ENCODE results near the gene DIP2B.
"Not testable (repeated sequence)": the region's sequence is repeated elsewhere in the genome, so short reads cannot be mapped to it uniquely, and the experiment has no call there.

DIP2B gene

DNA sequence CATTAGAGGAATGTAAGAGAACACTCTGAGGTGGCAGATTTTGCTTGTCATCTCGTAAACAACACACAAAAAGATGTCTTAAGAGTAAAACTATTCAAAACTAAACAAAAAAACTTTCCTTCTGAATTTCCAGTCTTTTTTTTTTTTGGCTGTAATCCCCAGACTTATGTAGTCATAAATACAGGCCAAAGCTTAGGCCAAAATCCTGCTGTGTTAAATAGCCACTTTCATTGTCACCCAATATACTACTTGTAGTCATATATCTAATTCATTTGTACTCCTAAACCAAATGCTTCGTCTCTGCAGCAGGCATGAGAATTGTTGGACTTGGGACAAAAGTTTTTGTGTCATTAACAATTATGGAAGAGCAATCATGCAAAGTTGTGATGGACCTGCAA is 155.6 kb downstream of the DIP2B start:
- no peaks in the 10 kb centered on the region for H3K36me3 ChIP-seq (replicated peaks)
- H3K27me3 ChIP-seq (ENCODE audit: low read depth): no peaks in the 10 kb centered on the region
- H3K9me3 ChIP-seq: no peaks in the 10 kb centered on the region
- in situ Hi-C loops (cut with MboI; ENCODE audit: low sequenced_read_pairs): no loop called here
- H3K4me1 ChIP-seq: peaks cover 52% of the 10 kb centered on the region
- DNase-seq (ENCODE audit: low spot score in 2 of 2): peak in 1 of 2 experiments; percentile 33
- no peak overlapping the region for H3K4me3 ChIP-seq

DNA sequence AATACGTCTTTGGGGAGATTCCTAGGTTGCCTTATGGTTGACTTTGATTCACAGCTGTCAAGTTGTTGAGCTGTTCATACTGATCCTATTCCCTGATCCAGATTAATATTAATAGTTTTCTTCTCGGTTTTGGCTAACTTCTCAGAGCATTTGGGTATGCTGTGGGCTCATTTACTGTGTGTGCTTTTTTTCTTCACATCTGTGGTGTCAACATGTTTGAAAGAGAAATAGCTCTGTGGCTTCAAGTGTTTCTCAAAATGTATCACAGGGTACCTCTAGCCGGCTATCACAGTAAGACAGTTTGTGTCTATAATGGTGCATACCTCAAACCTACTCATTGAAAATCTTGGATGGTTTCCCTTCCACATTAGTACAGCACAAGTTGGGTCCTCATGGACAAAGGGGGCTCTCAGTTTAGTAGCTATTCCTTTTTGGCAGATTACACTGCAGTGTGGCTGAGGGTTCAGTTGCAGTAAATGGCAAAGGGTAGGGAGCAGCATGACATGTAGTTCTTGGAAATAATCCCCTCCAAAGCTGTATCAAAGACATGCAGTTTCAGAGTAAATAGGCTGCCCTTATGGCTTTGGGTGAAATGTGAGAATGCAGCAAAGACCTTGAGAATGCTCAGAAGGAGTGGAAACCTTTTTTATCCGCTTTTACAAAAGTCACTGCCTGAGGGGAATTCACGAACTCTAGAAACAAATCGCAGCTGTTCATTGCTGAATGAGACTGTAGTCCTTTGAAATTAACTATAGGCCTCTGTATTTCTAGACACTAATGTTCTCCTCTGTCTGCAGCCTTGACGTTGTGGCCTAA is 156.7 kb downstream of the DIP2B start:
- Histone ChIP-seq H3K4me3 (no peak overlapping the region), H3K27me3 (ENCODE audit: low read depth) (no peaks in the 10 kb centered on the region), H3K9me3 (no peaks in the 10 kb centered on the region), H3K36me3 (replicated peaks) (no peaks in the 10 kb centered on the region), H3K4me1 (peaks cover 58% of the 10 kb centered on the region)
- in situ Hi-C loops (cut with MboI; ENCODE audit: low sequenced_read_pairs): no loop called here
- peak; percentile 68 to 98 for DNase-seq (ENCODE audit: low spot score in 2 of 2)

DNA sequence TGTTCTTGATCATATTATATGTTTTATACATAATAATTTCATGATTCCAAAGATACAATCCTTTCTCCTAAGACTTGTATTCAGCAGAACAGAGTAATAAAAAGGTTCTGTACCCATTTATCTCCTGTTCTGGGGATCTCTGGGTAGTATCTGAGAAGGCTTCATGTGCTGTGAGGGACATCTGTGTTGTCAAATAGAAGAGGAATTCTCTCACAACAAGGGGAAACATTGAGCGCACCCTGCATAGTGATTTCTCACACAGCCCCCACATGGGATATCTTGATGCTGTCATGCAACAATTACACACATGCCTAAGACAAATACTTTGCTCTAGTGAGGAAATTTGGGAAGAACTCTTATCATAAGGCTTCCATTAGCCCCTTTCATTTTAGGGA is 157.3 kb downstream of the DIP2B start:
- in situ Hi-C loops (cut with MboI; ENCODE audit: low sequenced_read_pairs): no loop called here
- peaks cover 58% of the 10 kb centered on the region for H3K4me1 ChIP-seq
- H3K27me3 ChIP-seq (ENCODE audit: low read depth): no peaks in the 10 kb centered on the region
- H3K4me3 ChIP-seq: no peak overlapping the region
- H3K9me3 ChIP-seq: no peaks in the 10 kb centered on the region
- no peaks in the 10 kb centered on the region for H3K36me3 ChIP-seq (replicated peaks)
- no peak for DNase-seq (ENCODE audit: low spot score in 2 of 2)

DNA sequence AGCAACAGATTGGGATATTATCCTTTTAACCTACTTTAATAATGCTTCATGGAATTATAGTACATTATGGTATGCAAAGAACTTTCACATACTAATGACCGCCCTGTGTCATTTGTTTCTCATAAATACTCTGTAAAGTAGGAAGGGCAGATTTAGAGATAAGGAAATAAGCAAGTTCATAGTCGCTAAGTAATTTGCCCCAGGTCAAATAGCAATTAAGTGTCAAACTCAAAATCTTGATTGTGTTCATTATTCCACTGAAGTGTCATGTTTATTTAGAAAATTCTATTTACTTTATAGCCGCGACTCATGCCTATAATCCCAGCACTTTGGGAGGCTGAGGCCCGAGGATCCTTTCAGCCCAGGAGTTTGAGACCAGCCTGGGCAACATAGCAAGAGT is 160.4 kb downstream of the DIP2B start:
- H3K4me1 ChIP-seq: peaks cover 47% of the 10 kb centered on the region
- H3K4me3 ChIP-seq: no peak overlapping the region
- DNase-seq (ENCODE audit: low spot score in 2 of 2): peak in 1 of 2 experiments; percentile 72
- no peaks in the 10 kb centered on the region for H3K9me3 ChIP-seq
- no peaks in the 10 kb centered on the region for H3K27me3 ChIP-seq (ENCODE audit: low read depth)
- in situ Hi-C loops (cut with MboI; ENCODE audit: low sequenced_read_pairs): no loop called here
- H3K36me3 ChIP-seq (replicated peaks): no peaks in the 10 kb centered on the region

DNA sequence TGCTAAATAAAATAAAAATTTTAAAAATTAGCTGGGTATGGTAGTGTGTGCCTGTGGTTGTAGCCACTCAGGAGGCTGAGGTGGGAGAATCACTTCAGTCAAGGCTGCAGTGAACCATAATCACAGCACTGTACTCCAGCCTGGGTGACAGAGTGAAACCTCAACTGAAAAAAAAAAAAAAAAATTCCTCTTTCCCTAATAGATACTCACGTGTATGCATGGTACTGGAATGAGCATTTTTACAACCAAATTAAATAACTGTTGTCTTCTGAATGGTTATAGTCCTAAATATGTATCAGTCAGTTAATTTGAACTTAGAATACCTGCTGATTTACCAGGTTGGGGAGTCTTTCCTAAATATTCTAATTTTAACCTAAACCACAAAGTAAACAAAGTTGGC is 160.8 kb downstream of the DIP2B start:
- Histone ChIP-seq H3K4me1 (peaks cover 43% of the 10 kb centered on the region), H3K9me3 (no peaks in the 10 kb centered on the region), H3K27me3 (ENCODE audit: low read depth) (no peaks in the 10 kb centered on the region), H3K4me3 (no peak overlapping the region), H3K36me3 (replicated peaks) (no peaks in the 10 kb centered on the region)
- DNase-seq (ENCODE audit: low spot score in 2 of 2): no peak
- in situ Hi-C loops (cut with MboI; ENCODE audit: low sequenced_read_pairs): no loop called here

DNA sequence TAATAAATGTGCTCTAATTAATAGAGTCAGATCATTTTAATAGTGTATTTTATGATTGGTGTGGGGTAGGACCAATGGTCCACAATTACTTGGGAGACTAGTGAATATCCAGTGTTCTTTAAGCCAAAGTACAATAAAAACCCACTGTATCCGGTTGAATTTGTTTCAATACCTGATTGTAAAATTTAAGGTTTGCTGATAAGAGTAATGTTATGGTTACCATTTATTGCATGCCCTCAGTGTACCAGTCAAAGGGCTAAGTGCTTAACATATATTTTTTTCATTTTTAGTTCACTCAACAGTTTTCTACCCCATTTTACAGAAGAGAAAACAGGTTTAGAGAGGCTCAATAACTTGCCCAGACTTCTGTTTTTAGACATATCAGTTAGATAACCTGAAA is 161.2 kb downstream of the DIP2B start:
- H3K9me3 ChIP-seq: no peaks in the 10 kb centered on the region
- H3K27me3 ChIP-seq (ENCODE audit: low read depth): no peaks in the 10 kb centered on the region
- no peak for DNase-seq (ENCODE audit: low spot score in 2 of 2)
- H3K36me3 ChIP-seq (replicated peaks): no peaks in the 10 kb centered on the region; the same call in 1 of the 2 replicates
- in situ Hi-C loops (cut with MboI; ENCODE audit: low sequenced_read_pairs): no loop called here
- H3K4me3 ChIP-seq: no peak overlapping the region
- peaks cover 39% of the 10 kb centered on the region for H3K4me1 ChIP-seq

DNA sequence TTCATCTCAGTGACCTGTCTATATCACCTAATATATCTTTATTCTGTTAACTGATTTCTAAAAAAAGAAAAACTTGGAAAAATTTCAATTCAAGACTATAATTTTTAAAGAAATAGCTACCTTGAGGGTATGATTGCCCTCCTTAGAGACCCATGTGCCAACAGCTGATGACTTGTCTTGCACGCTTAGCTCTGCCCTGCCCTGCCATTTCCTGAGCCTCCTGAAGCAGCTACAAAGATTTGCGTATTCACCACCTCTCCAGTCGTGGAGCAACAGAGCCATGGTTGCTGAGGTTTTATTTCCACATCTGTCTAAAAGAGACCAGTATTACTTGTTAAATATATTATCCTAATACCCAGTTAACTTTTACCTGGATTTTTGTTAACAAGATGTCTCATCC is 167.4 kb downstream of the DIP2B start:
- Histone ChIP-seq H3K9me3 (no peaks in the 10 kb centered on the region), H3K4me3 (no peak overlapping the region), H3K36me3 (replicated peaks) (peaks cover 12% of the 10 kb centered on the region), H3K4me1 (peaks cover 9% of the 10 kb centered on the region), H3K27me3 (ENCODE audit: low read depth) (no peaks in the 10 kb centered on the region)
- in situ Hi-C loops (cut with MboI; ENCODE audit: low sequenced_read_pairs): no loop called here
- no peak for DNase-seq (ENCODE audit: low spot score in 2 of 2)

DNA sequence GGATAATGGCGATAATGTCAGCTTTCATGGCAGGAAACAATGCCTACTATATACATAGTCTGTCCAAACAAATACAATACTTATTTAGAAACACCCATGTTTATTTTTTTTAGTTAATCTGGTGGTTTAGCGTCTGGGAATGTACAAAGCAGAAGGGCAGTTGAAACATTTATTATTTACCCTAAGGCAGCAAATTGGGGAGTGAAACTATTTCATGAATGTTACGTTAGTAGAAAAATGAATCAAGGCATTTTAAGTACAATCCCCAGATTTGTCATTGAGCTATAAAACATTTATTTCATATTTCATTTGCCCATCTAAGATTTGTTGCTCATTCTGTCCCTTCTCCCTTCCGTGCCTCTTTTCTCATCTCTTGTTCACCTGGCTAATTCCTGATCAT is 172.0 kb downstream of the DIP2B start:
- H3K4me3 ChIP-seq: no peak overlapping the region
- peaks cover 9% of the 10 kb centered on the region for H3K4me1 ChIP-seq
- in situ Hi-C loops (cut with MboI; ENCODE audit: low sequenced_read_pairs): no loop called here
- no peak for DNase-seq (ENCODE audit: low spot score in 2 of 2)
- peaks cover 12% of the 10 kb centered on the region for H3K36me3 ChIP-seq (replicated peaks)
- H3K9me3 ChIP-seq: no peaks in the 10 kb centered on the region
- H3K27me3 ChIP-seq (ENCODE audit: low read depth): no peaks in the 10 kb centered on the region

DNA sequence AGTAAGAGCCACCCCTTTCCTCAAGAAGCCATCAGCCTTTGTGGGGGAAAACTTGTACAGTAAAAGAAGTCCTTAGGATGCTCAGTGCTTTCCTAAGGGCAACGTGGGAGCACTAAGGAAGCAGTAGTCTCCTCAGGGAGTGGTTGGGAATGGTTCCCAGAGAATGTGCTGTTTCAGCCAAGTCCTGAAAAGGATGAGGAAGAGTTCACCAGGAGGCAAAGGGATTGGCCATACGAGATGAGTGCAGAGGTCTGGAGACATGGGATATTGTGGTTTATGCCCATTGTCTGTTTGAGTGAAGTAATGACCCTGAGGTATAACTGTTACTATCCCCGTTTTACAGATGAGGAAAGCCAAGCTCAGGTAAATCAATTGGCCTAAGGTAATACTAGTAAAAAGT is 173.1 kb downstream of the DIP2B start:
- DNase-seq (ENCODE audit: low spot score in 2 of 2): no peak
- Histone ChIP-seq H3K9me3 (no peaks in the 10 kb centered on the region), H3K4me1 (peaks cover 9% of the 10 kb centered on the region), H3K27me3 (ENCODE audit: low read depth) (no peaks in the 10 kb centered on the region), H3K4me3 (no peak overlapping the region), H3K36me3 (replicated peaks) (peaks cover 15% of the 10 kb centered on the region)
- in situ Hi-C loops (cut with MboI; ENCODE audit: low sequenced_read_pairs): no loop called here

DNA sequence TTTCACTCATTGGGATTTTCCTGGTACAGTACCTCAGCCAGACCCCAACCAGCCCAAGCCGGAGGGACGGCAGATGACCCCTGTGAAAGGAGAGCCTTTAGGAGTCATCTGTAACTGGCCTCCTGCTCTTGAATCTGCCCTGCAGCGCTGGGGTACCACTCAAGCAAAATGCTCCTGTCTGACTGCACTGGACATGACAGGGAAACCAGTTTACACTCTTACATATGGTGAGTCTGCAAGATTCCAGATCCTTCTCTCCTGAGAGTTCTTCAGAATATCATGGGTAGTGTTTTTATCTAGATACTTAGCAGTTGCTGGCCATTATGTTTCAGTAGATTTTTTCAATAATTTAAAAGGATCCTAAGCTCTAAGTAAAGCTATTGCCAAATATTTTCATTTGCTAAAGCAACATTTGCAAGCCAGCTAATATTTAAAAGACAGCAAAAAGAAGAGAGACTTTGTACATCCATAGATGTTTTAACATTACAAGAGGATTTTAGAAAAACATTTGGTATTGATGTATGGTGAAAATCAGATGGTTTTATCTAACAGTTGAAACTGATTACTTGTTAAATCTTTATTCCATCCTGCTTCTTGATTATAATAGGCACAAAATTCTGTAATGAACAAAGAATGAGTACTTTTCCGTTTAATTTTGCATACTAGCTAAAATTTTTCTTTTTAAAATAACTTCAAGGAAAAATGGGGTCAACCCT is 174.0 kb downstream of the DIP2B start:
- Histone ChIP-seq H3K4me1 (peaks cover 9% of the 10 kb centered on the region), H3K4me3 (no peak overlapping the region), H3K27me3 (ENCODE audit: low read depth) (no peaks in the 10 kb centered on the region), H3K9me3 (no peaks in the 10 kb centered on the region), H3K36me3 (replicated peaks) (peaks cover 15% of the 10 kb centered on the region)
- in situ Hi-C loops (cut with MboI; ENCODE audit: low sequenced_read_pairs): no loop called here
- DNase-seq (ENCODE audit: low spot score in 2 of 2): no peak

DNA sequence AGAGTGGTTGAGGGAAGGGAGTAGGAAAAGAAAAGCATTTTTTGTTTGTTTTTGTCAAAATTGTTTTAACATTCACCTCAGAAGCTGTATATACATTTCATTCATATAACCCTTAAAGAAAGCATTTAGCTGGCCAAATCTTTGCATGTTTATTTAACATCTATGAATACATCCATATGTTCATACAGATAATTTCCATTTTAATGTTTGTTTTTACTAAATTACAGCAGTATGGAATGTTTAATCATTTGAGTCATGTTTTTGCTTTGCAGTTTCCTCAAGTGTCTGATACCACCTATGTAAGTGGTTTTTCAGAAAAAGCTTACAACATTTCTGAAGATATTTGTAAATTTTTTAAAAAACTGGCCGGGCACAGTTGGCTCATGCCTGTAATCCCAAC is 174.8 kb downstream of the DIP2B start:
- Histone ChIP-seq H3K4me3 (no peak overlapping the region), H3K4me1 (peaks cover 9% of the 10 kb centered on the region), H3K9me3 (no peaks in the 10 kb centered on the region), H3K36me3 (replicated peaks) (peaks cover 15% of the 10 kb centered on the region), H3K27me3 (ENCODE audit: low read depth) (no peaks in the 10 kb centered on the region)
- no peak for DNase-seq (ENCODE audit: low spot score in 2 of 2)
- in situ Hi-C loops (cut with MboI; ENCODE audit: low sequenced_read_pairs): no loop called here

DNA sequence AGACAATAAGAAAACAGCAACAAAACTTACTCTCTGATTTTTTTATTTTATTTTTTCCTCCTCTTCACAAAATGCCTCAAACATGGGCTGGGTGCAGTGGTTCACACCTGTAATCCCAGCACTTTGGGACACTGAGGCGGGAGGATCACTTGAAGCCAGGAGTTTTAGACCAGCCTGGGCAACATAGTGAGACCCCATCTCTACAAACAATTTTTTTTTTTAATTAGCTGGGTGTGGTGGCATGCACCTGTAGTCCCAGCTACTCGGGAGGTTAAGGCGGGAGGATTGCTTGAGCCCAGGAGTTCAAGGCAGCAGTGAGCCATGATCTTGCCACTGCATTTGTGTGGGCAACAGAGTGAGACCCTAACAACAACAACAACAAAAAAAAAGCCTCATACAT is 176.3 kb downstream of the DIP2B start:
- H3K36me3 ChIP-seq (replicated peaks); in situ Hi-C loops (cut with MboI; ENCODE audit: low sequenced_read_pairs): not testable (repeated sequence)
- H3K4me1 ChIP-seq: peaks cover 19% of the 10 kb centered on the region

DNA sequence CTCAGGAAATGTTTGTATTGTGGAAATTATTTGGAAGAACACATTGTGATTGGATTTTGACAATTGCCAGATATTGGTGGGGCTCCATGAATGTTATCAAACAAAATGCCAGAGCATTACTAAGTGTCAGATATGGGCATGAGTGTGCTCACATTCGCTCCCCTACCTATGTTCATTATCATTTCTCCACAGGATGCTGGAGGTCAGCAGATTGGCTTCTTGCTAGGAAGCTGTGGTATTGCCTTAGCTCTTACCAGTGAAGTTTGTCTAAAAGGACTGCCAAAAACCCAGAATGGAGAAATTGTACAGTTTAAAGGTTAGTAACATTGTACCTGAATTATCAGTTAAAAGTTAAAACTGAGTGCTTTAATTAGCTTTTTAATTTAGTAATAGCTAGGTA is 180.9 kb downstream of the DIP2B start:
- Histone ChIP-seq H3K27me3 (ENCODE audit: low read depth) (no peaks in the 10 kb centered on the region), H3K9me3 (no peaks in the 10 kb centered on the region), H3K4me3 (no peak overlapping the region), H3K4me1 (peaks cover 30% of the 10 kb centered on the region), H3K36me3 (replicated peaks) (0 out of 2 replicates have a peak, but pooled peaks cover 4% of the 10 kb centered on the region)
- in situ Hi-C loops (cut with MboI; ENCODE audit: low sequenced_read_pairs): no loop called here
- no peak for DNase-seq (ENCODE audit: low spot score in 2 of 2)

More for the DNA sequence above, 176.3 kb downstream of the DIP2B start:
- not testable (repeated sequence) for H3K27me3 ChIP-seq (ENCODE audit: low read depth); H3K4me3 ChIP-seq; DNase-seq (ENCODE audit: low spot score in 2 of 2); H3K9me3 ChIP-seq

DNA sequence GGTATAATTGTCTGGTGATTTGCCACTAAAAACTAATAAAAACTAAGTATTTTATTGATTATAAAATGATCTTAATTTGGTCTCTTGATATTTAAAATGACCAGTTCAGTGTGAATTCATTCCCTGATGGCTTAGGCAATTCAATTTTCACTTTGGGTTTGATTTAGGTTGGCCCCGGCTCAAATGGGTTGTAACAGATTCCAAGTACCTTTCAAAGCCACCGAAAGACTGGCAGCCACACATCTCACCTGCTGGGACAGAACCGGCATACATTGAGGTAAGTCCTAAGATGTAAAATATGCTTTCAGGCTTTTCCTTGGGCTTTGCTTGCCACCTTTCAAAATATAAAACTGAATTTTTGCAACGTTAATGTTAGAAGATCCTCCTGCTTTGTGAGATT is 181.6 kb downstream of the DIP2B start:
- Histone ChIP-seq H3K27me3 (ENCODE audit: low read depth) (no peaks in the 10 kb centered on the region), H3K36me3 (replicated peaks) (0 out of 2 replicates have a peak, but pooled peaks cover 4% of the 10 kb centered on the region), H3K4me3 (no peak overlapping the region), H3K4me1 (peaks cover 37% of the 10 kb centered on the region), H3K9me3 (no peaks in the 10 kb centered on the region)
- no peak for DNase-seq (ENCODE audit: low spot score in 2 of 2)
- in situ Hi-C loops (cut with MboI; ENCODE audit: low sequenced_read_pairs): no loop called here

Measured in HAP-1 (cell line).